Naive thymus-derived CD4-positive, alpha-beta T cell (primary cell): Measurements from ENCODE around the gene CRTAC1. TPM values are rescaled to one million over a fixed set of nuclear protein-coding genes. Genes with fewer than 3 reads are reported as not detected.

Experiments
- ATAC-seq: fragments of 150-1000 bp; cut with Tn5 transposase; 2 replicates; pipeline ENCODE4 v1.10.0; 2021; ENCODE audit warnings: mild to moderate bottlenecking, moderate library complexity
- CTCF ChIA-PET: fragments of 350-600 bp; sonication (Branson Sonifier 250); formaldehyde crosslinking; loops from one replicate; lab custom pipeline; 2021; ENCODE audit warnings: antibody characterized with exemption; lab: Charles Lee
- POLR2A ChIA-PET: fragments of 350-600 bp; sonication (Branson Sonifier 250); formaldehyde crosslinking; loops from one replicate; lab custom pipeline; 2021; ENCODE audit warnings: antibody characterized with exemption, inconsistent platforms; lab: Charles Lee
- DNase-seq, 9 donors: peaks; one replicate each; pipeline versions ENCODE4 v3.0.0 to v3.0.0-alpha.2; 2020 to 2022; ENCODE audit warnings: mixed read lengths in 1 of 9
- H3K27ac ChIP-seq: one replicate; pipeline ENCODE4 v1.7.0; 2013; ENCODE audit warnings: mild to moderate bottlenecking, low read depth, low read length, moderate library complexity
- H3K27me3 ChIP-seq, 2 donors: one replicate each; pipeline ENCODE4 v1.7.0; 2013; ENCODE audit warnings: low read length in 2 of 2, mild to moderate bottlenecking in 2 of 2, moderate library complexity in 2 of 2; ENCODE audit not compliant: control insufficient read depth in 2 of 2, insufficient read depth in 2 of 2
- H3K36me3 ChIP-seq, 3 experiments: 1 replicate in 2 of 3; 2 replicates in 1 of 3; pipeline ENCODE4 v1.7.0; 2013; ENCODE audit warnings: low read length in 3 of 3, mild to moderate bottlenecking in 3 of 3, moderate library complexity in 1 of 3; ENCODE audit not compliant: insufficient read depth in 3 of 3, control insufficient read depth in 2 of 3
- H3K4me1 ChIP-seq, 2 donors: one replicate each; pipeline ENCODE4 v1.7.0; 2013; ENCODE audit warnings: low read length in 2 of 2, mild to moderate bottlenecking in 2 of 2, moderate library complexity in 1 of 2; ENCODE audit not compliant: control insufficient read depth in 2 of 2, insufficient read depth in 2 of 2
- H3K4me3 ChIP-seq: 2 replicates; pipeline ENCODE4 v1.7.0; 2013; ENCODE audit warnings: mild to moderate bottlenecking, low read length
- H3K9me3 ChIP-seq, 3 experiments: 1 replicate in 2 of 3; 2 replicates in 1 of 3; pipeline ENCODE4 v1.7.0; 2013; ENCODE audit warnings: low read length in 3 of 3; ENCODE audit not compliant: control insufficient read depth in 2 of 3
- H3K27ac Mint-ChIP-seq, 9 donors: one replicate each; pipeline ENCODE4 v1.8.0; 2020 to 2022; ENCODE audit warnings: mixed read lengths in 9 of 9, mild to moderate bottlenecking in 8 of 9, moderate library complexity in 5 of 9, inconsistent platforms in 2 of 9
- H3K27me3 Mint-ChIP-seq, 5 donors: one replicate each; pipeline ENCODE4 v1.8.0; 2021 to 2022; ENCODE audit warnings: mixed read lengths in 5 of 5, mild to moderate bottlenecking in 1 of 5
- H3K36me3 Mint-ChIP-seq, 5 donors: one replicate each; pipeline ENCODE4 v1.8.0; 2020 to 2022; ENCODE audit warnings: mixed read lengths in 5 of 5, mild to moderate bottlenecking in 3 of 5, inconsistent platforms in 1 of 5
- H3K4me1 Mint-ChIP-seq, 7 donors: one replicate each; pipeline ENCODE4 v1.8.0; 2020 to 2022; ENCODE audit warnings: mixed read lengths in 7 of 7, mild to moderate bottlenecking in 3 of 7, inconsistent platforms in 1 of 7
- H3K4me3 Mint-ChIP-seq, 10 donors: one replicate each; pipeline ENCODE4 v1.8.0; 2020 to 2022; ENCODE audit warnings: mild to moderate bottlenecking in 10 of 10, mixed read lengths in 10 of 10, moderate library complexity in 6 of 10, inconsistent platforms in 2 of 10
- H3K9me3 Mint-ChIP-seq, 11 donors: one replicate each; pipeline ENCODE4 v1.8.0; 2020 to 2022; ENCODE audit warnings: mixed read lengths in 11 of 11, mild to moderate bottlenecking in 4 of 11, inconsistent platforms in 1 of 11, moderate library complexity in 1 of 11
- intact Hi-C, 2 donors: fragments of 100-400 bp; cut with micrococcal nuclease; formaldehyde crosslinking; loops; one replicate each; pipeline ENCODE4 v1.15.1; 2023
- polyA plus RNA-seq, 2 donors: library from polyadenylated mRNA; unstranded; fragments of 300-500 nt; fragmentation: Illumina TruSeq; gene quantifications; one replicate each; pipeline ENCODE4 v1.2.3, GENCODE V29; 2021
- total RNA-seq, 6 experiments: library from RNA in 5 of 6; stranded (reverse) in 5 of 6; gene quantifications; 1 replicate in 5 of 6; 2 replicates in 1 of 6; pipeline ENCODE4 v1.2.3 and lab custom pipeline; 2021 to 2026

Gene CRTAC1
- total and polyA plus RNA-seq, 7 experiments from 2014 or later = not detected

- no peaks in the 10 kb centered on the region for H3K36me3 ChIP-seq
- no peaks in the 10 kb centered on the region for H3K27me3 ChIP-seq
- no peaks in the 10 kb centered on the region for H3K36me3 Mint-ChIP-seq
- ChIA-PET CTCF (interaction anchor here (1.2 kb wide), 1 partner anchor 8 kb away, joined by 4 read pairs; no protein-coding TSS in a partner anchor), POLR2A (no interaction called here)
- no peak overlapping the region for H3K4me3 Mint-ChIP-seq
- peaks cover 9 to 30% (median 15%) of the 10 kb centered on the region in 5 donors for H3K27me3 Mint-ChIP-seq
- no peak overlapping the region for H3K27ac Mint-ChIP-seq
- H3K9me3 Mint-ChIP-seq = peaks cover 0 to 3% (median 0%) of the 10 kb centered on the region in 11 donors
- no peak for DNase-seq
- intact Hi-C loops = no loop called here
- H3K4me3 ChIP-seq = no peak overlapping the region
- H3K4me1 ChIP-seq = no peaks in the 10 kb centered on the region
- no peak overlapping the region for H3K27ac ChIP-seq
- H3K4me1 Mint-ChIP-seq = no peaks in the 10 kb centered on the region
- no peak for ATAC-seq
- H3K9me3 ChIP-seq = no peaks in the 10 kb centered on the region
Measured at GRCh38 chr10:97904018-97904381, 126.4 kb downstream of the CRTAC1 start.

- Mint-ChIP-seq H3K27me3 (peaks cover 7 to 30% (median 15%) of the 10 kb centered on the region in 5 donors), H3K27ac (no peak overlapping the region), H3K9me3 (peaks cover 0 to 3% (median 0%) of the 10 kb centered on the region in 11 donors), H3K36me3 (no peaks in the 10 kb centered on the region), H3K4me3 (no peak overlapping the region), H3K4me1 (no peaks in the 10 kb centered on the region)
- no peaks in the 10 kb centered on the region for H3K9me3 ChIP-seq
- CTCF ChIA-PET = interaction anchor here (1.2 kb wide), 2 partner anchors 9 to 12 kb away, joined by 4 read pairs; no protein-coding TSS in a partner anchor
- H3K27ac ChIP-seq = no peak overlapping the region
- no peaks in the 10 kb centered on the region for H3K36me3 ChIP-seq
- DNase-seq (no peak), ATAC-seq (no peak)
- no peaks in the 10 kb centered on the region for H3K27me3 ChIP-seq
- POLR2A ChIA-PET = interaction anchor here (0.6 kb wide), 1 partner anchor 9 kb away, joined by 3 read pairs; no protein-coding TSS in a partner anchor
- intact Hi-C loops = no loop called here
- no peak overlapping the region for H3K4me3 ChIP-seq
- H3K4me1 ChIP-seq = no peaks in the 10 kb centered on the region
Measured at GRCh38 chr10:97903128-97904017, 127.0 kb downstream of the CRTAC1 start.

DNA sequence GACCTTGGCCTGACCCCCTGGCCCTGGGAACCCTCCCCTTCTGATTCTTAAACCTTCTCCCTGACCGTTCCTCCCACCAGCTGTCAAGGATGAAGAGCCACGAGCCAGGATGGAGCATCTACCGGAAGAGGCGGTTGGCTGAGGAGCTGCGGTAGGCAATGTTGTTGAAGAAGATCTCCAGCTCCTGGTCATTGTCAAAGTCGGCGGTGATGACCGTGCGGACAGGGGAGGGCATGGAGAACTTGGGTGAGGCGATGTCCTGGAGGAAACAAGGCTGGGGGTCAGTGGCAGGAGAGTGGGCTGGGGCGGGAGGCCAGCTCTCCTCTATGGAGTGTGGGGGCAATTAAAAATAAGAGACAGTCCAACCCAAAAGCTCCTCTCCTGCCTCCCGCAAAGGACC, 129.0 kb downstream of the CRTAC1 start:
- H3K4me3 Mint-ChIP-seq = no peak overlapping the region
- no peaks in the 10 kb centered on the region for H3K36me3 Mint-ChIP-seq
- peaks cover 0 to 1% (median 0%) of the 10 kb centered on the region in 11 donors for H3K9me3 Mint-ChIP-seq
- H3K27me3 Mint-ChIP-seq = peaks cover 7 to 23% (median 13%) of the 10 kb centered on the region in 5 donors
- ATAC-seq (no peak), DNase-seq (no peak)
- ChIA-PET POLR2A (no interaction called here), CTCF (no interaction called here)
- no peaks in the 10 kb centered on the region for H3K9me3 ChIP-seq
- H3K27me3 ChIP-seq = no peaks in the 10 kb centered on the region
- no peaks in the 10 kb centered on the region for H3K4me1 ChIP-seq
- intact Hi-C loops = no loop called here
- H3K4me3 ChIP-seq = no peak overlapping the region
- no peak overlapping the region for H3K27ac ChIP-seq
- no peak overlapping the region for H3K27ac Mint-ChIP-seq
- H3K36me3 ChIP-seq = no peaks in the 10 kb centered on the region
- no peaks in the 10 kb centered on the region for H3K4me1 Mint-ChIP-seq

- Mint-ChIP-seq H3K27me3 (peaks cover 3 to 14% (median 4%) of the 10 kb centered on the region in 5 donors), H3K9me3 (peaks cover 0 to 1% (median 0%) of the 10 kb centered on the region in 11 donors), H3K36me3 (no peaks in the 10 kb centered on the region), H3K27ac (no peak overlapping the region), H3K4me1 (peaks cover 0 to 2% (median 0%) of the 10 kb centered on the region in 7 donors), H3K4me3 (no peak overlapping the region)
- Histone ChIP-seq H3K27me3 (no peaks in the 10 kb centered on the region), H3K4me1 (no peaks in the 10 kb centered on the region), H3K27ac (no peak overlapping the region), H3K4me3 (no peak overlapping the region), H3K36me3 (no peaks in the 10 kb centered on the region), H3K9me3 (no peaks in the 10 kb centered on the region)
- ATAC-seq = peak; percentile 14
- ChIA-PET CTCF (interaction anchor here (1.3 kb wide), 1 partner anchor 12 kb away, joined by 3 read pairs; no protein-coding TSS in a partner anchor), POLR2A (no interaction called here)
- no peak for DNase-seq
- intact Hi-C loops = no loop called here
Measured at GRCh38 chr10:97898429-97898828, 132.0 kb downstream of the CRTAC1 start.

- Histone ChIP-seq H3K36me3 (no peaks in the 10 kb centered on the region), H3K27ac (no peak overlapping the region), H3K4me1 (no peaks in the 10 kb centered on the region), H3K27me3 (no peaks in the 10 kb centered on the region), H3K4me3 (no peak overlapping the region), H3K9me3 (no peaks in the 10 kb centered on the region)
- H3K4me3 Mint-ChIP-seq = no peak overlapping the region
- peaks cover 0 to 2% (median 0%) of the 10 kb centered on the region in 7 donors for H3K4me1 Mint-ChIP-seq
- no peaks in the 10 kb centered on the region for H3K36me3 Mint-ChIP-seq
- ATAC-seq (no peak), DNase-seq (no peak)
- H3K27ac Mint-ChIP-seq = no peak overlapping the region
- POLR2A ChIA-PET = no interaction called here
- intact Hi-C loops = no loop called here
- peaks cover 3 to 12% (median 4%) of the 10 kb centered on the region in 5 donors for H3K27me3 Mint-ChIP-seq
- CTCF ChIA-PET = no interaction called here
- peaks cover 0 to 1% (median 0%) of the 10 kb centered on the region in 11 donors for H3K9me3 Mint-ChIP-seq
Measured at GRCh38 chr10:97896756-97897358, 133.6 kb downstream of the CRTAC1 start.

DNA sequence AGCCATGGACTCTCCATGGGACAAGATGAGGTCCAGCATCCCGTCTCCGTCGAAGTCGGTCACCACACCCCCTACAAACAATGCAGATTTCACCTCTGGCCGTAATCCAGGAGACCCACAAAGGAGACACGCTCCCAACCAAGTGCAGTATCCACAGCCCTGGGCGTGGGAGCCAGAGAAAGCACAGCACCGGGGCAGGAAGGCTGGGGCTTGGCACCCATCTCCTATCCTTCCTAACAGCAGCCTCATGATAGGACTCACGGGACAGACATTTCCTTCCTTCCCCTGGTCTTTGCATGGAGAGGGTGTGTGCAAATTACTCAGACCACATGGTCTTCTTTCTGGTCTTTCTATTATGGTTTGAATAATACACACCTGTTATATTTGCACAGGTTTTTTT, 134.5 kb downstream of the CRTAC1 start:
- Mint-ChIP-seq H3K36me3 (no peaks in the 10 kb centered on the region), H3K27ac (no peak overlapping the region), H3K9me3 (peaks cover 0 to 1% (median 0%) of the 10 kb centered on the region in 11 donors), H3K27me3 (peaks cover 4 to 6% (median 5%) of the 10 kb centered on the region in 5 donors), H3K4me1 (peaks cover 0 to 2% (median 0%) of the 10 kb centered on the region in 7 donors), H3K4me3 (no peak overlapping the region)
- intact Hi-C loops = no loop called here
- ChIA-PET CTCF (no interaction called here), POLR2A (no interaction called here)
- DNase-seq (no peak), ATAC-seq (no peak)
- Histone ChIP-seq H3K4me3 (no peak overlapping the region), H3K9me3 (no peaks in the 10 kb centered on the region), H3K27me3 (no peaks in the 10 kb centered on the region), H3K4me1 (no peaks in the 10 kb centered on the region), H3K36me3 (no peaks in the 10 kb centered on the region), H3K27ac (no peak overlapping the region)
